HG03066 (cell line): Measurements from ENCODE around the gene BASP1.

Experiments
- ATAC-seq: cut with Tn5 transposase; IDR thresholded peaks from one replicate; pipeline ENCODE4 v1.9.1; 2021; ENCODE audit warnings: low read depth; ENCODE audit not compliant: unreplicated experiment

BASP1 gene

DNA sequence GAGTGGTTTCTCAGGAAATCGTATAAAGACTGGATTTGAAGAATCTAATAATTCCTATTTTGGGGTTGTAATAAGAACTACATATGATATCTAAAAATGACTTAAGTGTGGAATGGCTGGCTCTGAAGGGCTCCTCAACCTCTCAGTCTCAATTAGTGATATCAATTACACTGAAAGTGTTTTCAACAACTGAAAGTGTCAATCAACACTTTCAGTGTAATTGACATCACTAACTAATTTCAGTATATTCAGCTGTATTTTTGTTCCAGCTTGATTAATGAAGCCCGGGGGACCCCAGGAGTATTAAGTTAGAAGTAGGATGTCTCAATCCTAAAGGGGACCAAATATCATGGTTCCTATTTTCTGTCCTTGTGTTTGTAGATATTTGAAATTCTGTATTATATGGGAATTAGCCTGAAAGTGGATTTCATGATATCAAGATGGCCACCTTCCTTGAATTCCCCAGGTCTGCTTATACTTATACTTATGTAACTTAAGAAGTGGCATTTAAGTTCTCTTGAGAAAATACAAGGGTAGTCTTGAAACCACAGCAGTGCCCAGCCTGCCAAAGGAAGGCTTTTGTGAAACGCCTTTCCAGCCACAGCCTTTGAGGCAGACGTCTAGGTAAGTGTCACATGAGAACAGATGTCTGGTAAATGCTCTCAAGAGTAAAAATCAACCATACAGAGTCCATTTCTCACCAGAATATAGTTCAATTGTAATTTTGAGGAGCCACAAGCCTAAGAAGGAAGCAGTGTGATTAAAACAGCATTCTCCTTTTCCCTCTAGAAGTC is 4.6 kb downstream of the BASP1 start:
- ATAC-seq: no peak

DNA sequence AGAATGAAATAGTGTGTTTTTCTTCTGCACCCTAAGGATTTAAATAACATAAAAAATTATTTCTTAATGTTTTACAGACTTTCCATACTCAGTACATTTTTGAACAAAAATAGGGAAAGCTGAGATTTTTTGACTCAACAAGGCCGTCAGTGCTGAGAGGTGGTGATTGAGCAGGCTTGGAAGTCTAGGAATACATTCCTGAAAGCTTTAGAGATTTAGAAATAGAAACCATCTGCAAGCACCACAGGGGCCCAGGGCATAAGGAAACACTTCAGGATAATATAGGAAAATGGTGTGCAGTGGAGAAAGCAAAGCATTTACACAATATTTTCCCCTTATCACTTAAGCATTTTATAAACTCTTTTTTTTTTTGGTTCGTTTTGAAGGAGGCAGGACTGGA is 5.2 kb downstream of the BASP1 start:
- ATAC-seq: no peak

DNA sequence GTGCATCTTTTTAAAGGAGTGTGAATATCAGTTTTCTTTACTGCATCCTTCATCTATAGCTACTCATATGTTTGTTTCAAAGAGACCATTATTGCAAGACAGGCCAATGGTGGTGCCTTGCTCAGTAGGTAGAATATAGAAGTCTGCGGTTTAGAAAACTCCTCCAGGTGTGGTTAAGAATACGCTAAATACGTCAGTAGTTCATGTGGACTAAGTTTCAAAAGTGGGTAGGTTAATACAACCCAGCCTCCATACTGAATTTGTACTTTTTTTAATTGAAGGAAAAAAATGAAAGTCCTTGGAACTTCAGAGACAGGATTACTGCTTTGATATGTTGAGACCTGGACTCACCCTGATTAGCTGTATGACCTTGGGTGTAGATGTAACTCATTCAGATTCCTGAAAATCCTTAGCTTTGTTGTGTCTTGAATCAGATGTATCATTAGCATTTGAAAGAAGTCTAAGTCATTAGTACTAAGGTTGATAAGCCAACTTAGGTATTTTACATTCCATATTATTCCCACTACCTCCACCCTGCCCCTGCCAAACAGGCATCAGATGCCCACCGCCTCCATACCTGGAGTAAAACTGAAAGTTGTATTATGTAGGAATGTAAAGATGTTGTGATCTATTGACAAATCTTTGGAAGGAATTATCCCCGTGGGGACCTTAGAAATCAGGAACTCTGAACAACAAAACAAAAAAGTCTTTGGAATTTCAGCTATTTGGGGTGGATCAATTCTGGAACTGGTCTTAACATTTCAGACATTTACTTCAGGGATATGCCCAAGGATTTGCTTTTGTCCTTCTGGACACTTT is 6.1 kb downstream of the BASP1 start:
- ATAC-seq: peak; percentile 39

DNA sequence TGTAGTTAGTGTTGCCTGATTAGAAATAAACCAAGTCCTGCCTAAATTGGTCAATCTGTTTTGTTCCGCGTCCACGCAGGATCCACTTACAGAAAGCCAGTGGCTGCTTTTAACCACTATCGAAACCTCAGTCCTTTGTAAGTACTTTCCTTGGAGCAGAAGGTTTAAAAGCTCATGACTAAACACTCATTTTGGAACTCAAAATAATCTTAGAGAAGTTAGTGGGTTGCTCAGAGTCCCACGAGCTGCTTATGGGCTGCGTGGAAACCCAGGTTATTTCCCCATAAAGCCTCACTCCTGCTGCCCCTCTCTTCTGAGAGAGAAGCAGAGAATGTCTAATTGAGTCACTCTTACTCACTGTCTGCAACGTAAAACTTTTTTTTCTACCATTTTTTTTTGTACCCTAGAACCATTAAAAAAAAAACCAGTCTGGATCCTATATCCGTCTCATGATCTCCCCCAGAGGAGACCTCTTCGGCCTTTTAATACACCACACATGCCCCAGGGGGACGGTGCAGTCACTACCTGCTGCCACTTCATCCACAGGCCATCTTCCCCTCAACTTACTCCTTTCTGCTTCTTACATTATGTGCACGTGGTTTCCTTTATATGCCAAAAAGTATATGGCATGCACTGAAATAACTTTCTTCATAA is 7.6 kb downstream of the BASP1 start:
- ATAC-seq: peak; percentile 41

GRCh38 chr5:17225520-17225919 is 8.1 kb downstream of the BASP1 start:
- no peak for ATAC-seq

DNA sequence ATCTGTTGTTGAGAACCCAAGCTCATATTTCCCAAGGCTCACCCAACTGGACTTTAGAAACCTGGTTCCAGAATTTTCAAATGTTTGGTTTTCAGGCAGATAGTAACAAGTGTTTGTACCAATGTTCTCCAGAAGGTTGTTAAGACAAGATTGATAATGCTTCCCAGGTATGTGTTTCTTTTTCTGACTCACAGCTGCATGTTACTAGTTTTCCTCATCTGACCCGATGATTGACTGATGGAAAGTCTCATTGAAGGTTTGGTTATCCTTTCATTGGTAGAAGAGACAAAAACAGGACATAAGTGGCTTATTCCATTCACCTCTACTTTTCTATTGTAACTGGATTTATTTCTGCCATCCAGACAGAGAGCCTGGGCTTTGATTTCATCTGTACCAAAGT is 10.4 kb downstream of the BASP1 start:
- ATAC-seq: no peak

- ATAC-seq: peak; percentile 58
Observed at GRCh38 chr5:17228821-17229291, 11.4 kb downstream of the BASP1 start.

DNA sequence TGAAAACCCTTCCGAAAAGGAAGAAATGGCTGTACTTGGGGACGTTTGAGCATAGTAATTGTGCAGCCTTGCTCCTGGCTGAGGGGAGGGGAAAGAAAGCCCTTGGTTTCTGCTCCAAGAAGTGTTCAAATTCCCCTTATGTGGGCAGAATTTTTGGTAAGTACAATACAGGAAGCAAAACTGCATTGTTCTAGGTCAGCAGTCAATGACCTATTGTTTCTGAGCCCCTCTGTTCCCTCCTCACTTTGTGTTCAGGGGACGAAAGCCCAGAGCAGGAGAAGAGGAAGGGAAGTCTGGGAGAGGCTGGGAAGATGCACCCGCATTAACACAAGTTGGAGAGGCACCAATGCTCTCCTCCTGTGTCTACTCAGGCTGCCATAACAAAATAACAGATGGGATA is 11.9 kb downstream of the BASP1 start:
- peak; percentile 33 for ATAC-seq

DNA sequence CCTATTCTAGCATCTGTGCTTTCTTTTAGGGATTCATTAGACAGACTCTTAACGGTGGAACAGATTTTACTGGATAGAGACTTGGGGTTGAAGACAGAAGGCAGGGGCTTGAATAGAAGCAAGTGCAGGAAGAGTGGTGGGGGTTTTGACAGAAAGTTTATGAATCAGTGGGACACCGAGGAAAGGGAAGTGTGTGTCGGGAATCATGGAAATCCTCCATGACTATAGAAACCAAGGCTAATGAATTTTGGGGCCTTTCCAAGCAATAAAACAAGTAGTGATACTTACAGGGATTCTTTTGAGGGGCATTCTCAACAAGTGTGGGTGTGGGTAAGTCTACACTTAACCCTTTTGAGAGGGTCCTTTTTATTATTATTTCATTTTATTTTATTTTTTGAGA is 12.8 kb downstream of the BASP1 start:
- ATAC-seq: no peak

GRCh38 chr5:17230808-17231525 is 13.5 kb downstream of the BASP1 start:
- ATAC-seq: no peak

- no peak for ATAC-seq
Observed at GRCh38 chr5:17232405-17232804, 15.0 kb downstream of the BASP1 start.

DNA sequence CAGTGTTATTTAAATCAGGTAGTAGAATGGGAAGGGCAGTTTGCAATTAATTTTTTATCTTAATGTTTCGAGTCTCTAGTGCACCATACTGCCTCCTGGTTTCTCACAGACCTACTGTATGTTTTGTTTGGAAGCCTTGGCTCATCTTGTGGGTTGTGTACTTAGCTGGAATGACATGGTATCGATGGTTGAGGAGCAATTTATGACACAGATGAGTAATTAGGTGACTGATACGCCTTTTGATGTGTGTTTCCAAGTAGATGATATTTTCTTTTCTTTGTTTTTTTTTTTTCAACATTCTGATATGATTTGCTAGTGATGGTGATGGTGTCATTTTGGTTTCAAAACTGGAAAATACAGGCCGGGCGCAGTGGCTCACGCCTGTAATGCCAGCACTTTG is 16.1 kb downstream of the BASP1 start:
- ATAC-seq: no peak

GRCh38 chr5:17234374-17234773 is 16.9 kb downstream of the BASP1 start:
- no peak for ATAC-seq

DNA sequence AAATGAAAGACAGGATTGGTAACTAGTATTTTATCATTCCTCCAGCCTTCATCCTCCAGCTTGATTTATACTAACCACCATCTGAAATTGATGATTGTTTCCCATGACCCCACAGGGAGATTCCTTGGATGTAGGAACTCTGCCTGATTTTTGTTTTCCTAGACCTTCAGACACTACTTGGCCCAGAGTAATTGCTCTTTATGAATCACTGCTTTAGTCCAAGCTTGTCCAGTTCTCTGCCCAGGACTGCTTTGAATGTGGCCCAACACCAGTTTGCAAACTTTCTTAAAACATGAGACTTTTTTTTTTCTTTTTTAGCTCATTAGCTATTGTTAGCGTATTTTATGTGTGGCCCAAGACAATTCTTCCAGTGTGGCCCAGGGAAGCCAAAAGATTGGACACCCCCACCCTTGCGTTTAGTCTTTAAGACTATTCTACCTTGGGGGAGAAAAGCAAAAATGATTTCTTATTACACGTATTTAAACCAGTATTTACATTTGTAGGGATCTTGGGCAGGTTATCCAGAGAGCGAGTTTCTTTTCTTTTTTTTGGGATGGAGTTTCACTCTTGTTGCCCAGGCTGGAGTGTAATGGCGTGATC is 18.4 kb downstream of the BASP1 start:
- ATAC-seq: no peak

DNA sequence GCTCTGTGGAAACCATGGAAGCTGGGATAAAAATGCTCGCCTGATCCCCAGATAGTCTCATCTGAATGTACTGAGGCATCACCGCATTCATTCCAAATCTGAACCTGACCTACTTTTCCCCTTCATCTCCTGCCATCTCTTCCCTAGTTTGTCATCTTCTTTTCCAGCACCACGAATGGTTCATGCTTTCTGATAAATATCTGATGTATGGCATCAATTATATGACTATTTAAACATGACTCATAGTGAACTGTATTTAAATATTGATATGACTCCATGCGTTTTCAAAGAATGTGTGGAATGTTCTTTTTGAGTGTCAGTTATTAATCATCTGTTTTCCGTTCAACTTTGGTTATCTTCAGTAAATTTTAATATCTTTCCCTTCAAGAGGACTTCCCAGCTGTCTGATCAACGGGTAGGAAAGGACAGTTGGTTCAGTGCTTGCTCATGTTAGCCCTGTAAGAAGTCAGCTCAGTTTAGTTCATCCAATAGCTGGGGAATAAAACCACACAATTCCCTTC is 21.1 kb downstream of the BASP1 start:
- no peak for ATAC-seq

DNA sequence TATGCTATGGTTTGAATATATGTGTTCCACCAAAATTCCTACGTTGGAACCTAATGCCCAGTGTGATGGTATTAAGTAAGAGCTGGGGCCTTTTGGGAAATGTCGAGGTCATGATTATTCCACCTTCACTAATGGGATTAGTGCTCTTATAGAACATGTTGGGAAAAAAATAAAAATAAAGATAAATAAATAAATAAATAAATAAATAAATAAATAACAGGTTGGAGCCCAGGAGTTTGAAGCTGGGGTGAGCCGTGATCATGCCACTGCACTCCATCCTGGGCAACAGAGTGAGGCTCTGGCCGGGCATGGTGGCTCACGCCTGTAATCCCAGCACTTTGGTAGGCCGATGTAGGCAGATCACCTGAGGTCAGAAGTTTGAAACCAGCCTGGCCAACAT is 22.5 kb downstream of the BASP1 start:
- ATAC-seq: no peak

- no peak for ATAC-seq
Observed at GRCh38 chr5:17240487-17240886, 23.1 kb downstream of the BASP1 start.

GRCh38 chr5:17241635-17242034 is 24.2 kb downstream of the BASP1 start:
- ATAC-seq: no peak

- no peak for ATAC-seq
Observed at GRCh38 chr5:17243287-17244063, 26.0 kb downstream of the BASP1 start.
